ENCODE results near the gene COMMD3.

The COMMD3 gene

GRCh38 chr10:22316286-22317075 is at the start of gene COMMD3:
TSS of gene COMMD3 (plus strand) at chr10:22316388. CDS start at chr10:22316418, 30 bp downstream.
- no peak for DNase-seq (ENCODE audit: low read depth)
- peak within 1 kb of the TSS; percentile 80 for H3K4me3 ChIP-seq (ENCODE audit: control insufficient read depth, low read depth, low read length)
- no peak for TF ChIP-seq CTCF (IDR thresholded peaks at IDR 0.05; ENCODE audit: control insufficient read depth, insufficient read depth, low read depth, low read length, missing control alignments)

GRCh38 chr10:22268503-22268902 is 47.7 kb upstream of the COMMD3 start:
- no peak overlapping the region for H3K4me3 ChIP-seq (ENCODE audit: control insufficient read depth, low read depth, low read length)
- no peak for DNase-seq (ENCODE audit: low read depth)

GRCh38 chr10:22271786-22272185 is 44.4 kb upstream of the COMMD3 start:
- TF ChIP-seq CTCF (IDR thresholded peaks at IDR 0.05; ENCODE audit: control insufficient read depth, insufficient read depth, low read depth, low read length, missing control alignments), result no peak
- H3K4me3 ChIP-seq (ENCODE audit: control insufficient read depth, low read depth, low read length), result no peak overlapping the region
- DNase-seq (ENCODE audit: low read depth), result no peak

More at GRCh38 chr10:22268503-22268902, 47.7 kb upstream of the COMMD3 start:
- no peak for TF ChIP-seq CTCF (IDR thresholded peaks at IDR 0.05; ENCODE audit: control insufficient read depth, insufficient read depth, low read depth, low read length, missing control alignments)

- no peak for TF ChIP-seq CTCF (IDR thresholded peaks at IDR 0.05; ENCODE audit: control insufficient read depth, insufficient read depth, low read depth, low read length, missing control alignments)
- H3K4me3 ChIP-seq (ENCODE audit: control insufficient read depth, low read depth, low read length), result no peak overlapping the region
- DNase-seq (ENCODE audit: low read depth), result no peak
Measured at GRCh38 chr10:22278441-22278782, 37.8 kb upstream of the COMMD3 start.

- H3K4me3 ChIP-seq (ENCODE audit: control insufficient read depth, low read depth, low read length), result no peak overlapping the region
- TF ChIP-seq CTCF (IDR thresholded peaks at IDR 0.05; ENCODE audit: control insufficient read depth, insufficient read depth, low read depth, low read length, missing control alignments), result no peak
- DNase-seq (ENCODE audit: low read depth), result no peak
Measured at GRCh38 chr10:22280078-22280477, 36.1 kb upstream of the COMMD3 start.

- DNase-seq (ENCODE audit: low read depth), result no peak
- no peak for TF ChIP-seq CTCF (IDR thresholded peaks at IDR 0.05; ENCODE audit: control insufficient read depth, insufficient read depth, low read depth, low read length, missing control alignments)
- no peak overlapping the region for H3K4me3 ChIP-seq (ENCODE audit: control insufficient read depth, low read depth, low read length)
Measured at GRCh38 chr10:22285130-22285529, 31.1 kb upstream of the COMMD3 start.

Data from AG09309 (cell line).